H1 (cell line): ENCODE data around the gene NHSL2. TPM values are rescaled to one million over a fixed set of nuclear protein-coding genes. Genes with fewer than 3 reads are reported as not detected.

ENCODE experiments used
- FOSL1 ChIP-seq: IDR thresholded peaks from 2 replicates; pipeline ENCODE4 v1.6.1; 2011; ENCODE audit warnings: mild to moderate bottlenecking, low read depth, low read length, moderate library complexity; ENCODE audit not compliant: insufficient read depth
- HDAC2 ChIP-seq, 2 experiments: fragments of 300-600 bp in 1 of 2; sonication (generic) in 1 of 2; IDR thresholded peaks; 2 replicates each; pipeline ENCODE4 v1.6.1; 2011 to 2012; ENCODE audit warnings: low read depth in 2 of 2, low read length in 2 of 2, mild to moderate bottlenecking in 2 of 2, moderate library complexity in 2 of 2, borderline replicate concordance in 1 of 2, inconsistent platforms in 1 of 2
- KDM1A ChIP-seq: fragments of 200-600, 300-600 bp; sonication (generic); IDR thresholded peaks from 2 replicates; pipeline ENCODE4 v1.7.1; 2016; ENCODE audit warnings: mild to moderate bottlenecking, low read length, borderline replicate concordance
- SP2 ChIP-seq: IDR thresholded peaks from 2 replicates; pipeline ENCODE4 v1.6.1; 2012; ENCODE audit warnings: mild to moderate bottlenecking, low read length, inconsistent platforms
- TEAD4 ChIP-seq: IDR thresholded peaks from 2 replicates; pipeline ENCODE4 v1.6.1; 2012; ENCODE audit warnings: low read depth, low read length, inconsistent platforms, mixed read lengths
- polyA plus RNA-seq, 7 experiments: library from polyadenylated mRNA; depleted of rRNA in 3 of 7; stranded (reverse) in 5 of 7; unstranded in 2 of 7; fragments of >200 nt in 5 of 7; fragments of 200-250 nt in 2 of 7; gene quantifications; 1 replicate in 5 of 7; 2 replicates in 1 of 7; 4 replicates in 1 of 7; pipeline versions ENCODE4 v1.2.1 to v1.2.3, GENCODE V29; 2011 to 2013; ENCODE audit warnings: missing spikeins in 2 of 7, mixed read lengths in 2 of 7
- total RNA-seq: library from RNA; stranded (reverse); fragmentation: NEBNext Ultra II Directional; extraction: Animal tissue kit (Norgen Biotek cat#: 25700); gene quantifications from 2 replicates; pipeline ENCODE4 v1.2.1, GENCODE V29; 2021

Gene NHSL2
- total and polyA plus RNA-seq, 2 of the 8 experiments (the other 6 are each of a cell fraction or from before 2014, with no cell fraction given), result 3.7 to 7.2 TPM

DNA sequence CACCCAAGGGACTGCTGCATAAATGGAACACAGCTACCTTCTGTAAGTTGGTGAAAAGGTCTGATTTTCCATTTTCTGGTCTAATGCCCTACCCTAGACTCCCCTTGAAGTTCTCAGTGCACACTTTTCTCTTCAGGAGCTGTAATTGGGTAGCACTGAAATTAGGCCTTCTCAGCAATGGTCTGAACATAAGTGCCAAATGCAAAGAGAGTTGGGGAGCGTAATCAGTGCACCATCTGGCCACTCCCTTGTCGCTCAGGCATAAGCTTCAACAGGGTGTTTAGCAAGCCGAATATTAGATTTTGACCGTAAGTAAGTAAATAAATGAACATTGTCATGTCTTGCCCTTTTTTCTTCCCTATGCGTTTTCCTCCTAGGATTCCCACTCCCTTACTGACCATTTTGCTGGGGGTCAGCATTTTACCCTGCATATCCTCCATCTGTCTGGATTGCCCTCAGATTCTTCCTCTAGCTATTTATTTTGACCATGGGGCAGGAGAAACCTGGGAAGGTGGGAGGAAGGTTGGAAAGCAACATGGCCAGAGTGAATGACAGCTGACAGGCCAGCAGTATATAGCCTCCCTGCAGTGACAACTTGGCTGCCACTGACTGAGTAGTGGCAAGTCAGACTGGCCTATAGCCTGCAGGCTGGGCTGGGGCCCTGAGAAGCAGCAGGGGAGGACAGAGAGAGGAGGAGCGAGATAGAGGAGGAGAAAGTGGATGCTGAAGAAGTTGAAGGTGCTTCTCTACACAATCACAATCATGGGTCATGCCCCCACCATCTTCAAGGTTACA, 2.7 kb downstream of the NHSL2 start (continued):
- no peak for TF ChIP-seq FOSL1
- no peak for TF ChIP-seq KDM1A
- no peak for TF ChIP-seq HDAC2 (IDR thresholded peaks at IDR 0.05; ENCODE audit: borderline replicate concordance in 1 of 2, low read depth in 2 of 2, low read length in 2 of 2)
- TF ChIP-seq TEAD4, result no peak
- no peak for TF ChIP-seq SP2
